SK-N-SH (cell line): Measurements from ENCODE around the gene MIPEP. TPM values are rescaled to one million over a fixed set of nuclear protein-coding genes. Genes with fewer than 3 reads are reported as not detected.

ENCODE experiments used
- CTCF ChIA-PET: fragments of 300-600, 350-600 bp; formaldehyde crosslinking; extraction: SDS; loops from one replicate; lab custom pipeline; 2021; lab: Yijun Ruan, JAX
- POLR2A ChIA-PET: fragments of 350-600 bp; sonication (Branson Sonifier 250); formaldehyde crosslinking; extraction: SDS; loops from one replicate; lab custom pipeline; 2020; ENCODE audit warnings: antibody characterized with exemption, inconsistent platforms; lab: Yijun Ruan, JAX
- DNase-seq: peaks from one replicate; pipeline ENCODE4 v3.0.0; 2012
- H2AFZ ChIP-seq: fragments of 200-600 bp; sonication (generic); 2 replicates; pipeline ENCODE4 v1.8.1; 2016; ENCODE audit warnings: antibody characterized with exemption, mild to moderate bottlenecking, low read depth
- H3F3A ChIP-seq: fragments of 200-600 bp; sonication (generic); replicated peaks from 2 replicates; pipeline ENCODE3; 2016; ENCODE audit warnings: antibody characterized with exemption, mild to moderate bottlenecking; ENCODE audit not compliant: insufficient read depth
- H3K27ac ChIP-seq, 2 experiments: fragments of 200-500 bp in 1 of 2; fragments of 200-600 bp in 1 of 2; sonication (Bioruptor generic) in 1 of 2; sonication (generic), shearing (Covaris generic) in 1 of 2; 2 replicates each; pipeline versions ENCODE4 v1.5.1 to v1.6.1; 2014 to 2016; ENCODE audit warnings: low read depth in 2 of 2, inconsistent platforms in 1 of 2, low read length in 1 of 2, mild to moderate bottlenecking in 1 of 2, mixed read lengths in 1 of 2
- H3K27me3 ChIP-seq: fragments of 200-600 bp; sonication (generic), shearing (Covaris generic); 2 replicates; pipeline ENCODE4 v1.6.1; 2016; ENCODE audit warnings: mixed run types; ENCODE audit not compliant: insufficient read depth
- H3K36me3 ChIP-seq, 2 experiments: fragments of 200-500 bp in 1 of 2; fragments of 200-600 bp in 1 of 2; sonication (Bioruptor generic) in 1 of 2; sonication (generic) in 1 of 2; replicated peaks in 1 of 2; 2 replicates each; pipeline versions ENCODE3 to v1.5.1; 2014 to 2016; ENCODE audit warnings: low read length in 1 of 2, mild to moderate bottlenecking in 1 of 2; ENCODE audit not compliant: insufficient read depth in 2 of 2, control insufficient read depth in 1 of 2
- H3K4me1 ChIP-seq, 2 experiments: fragments of 200-500 bp in 1 of 2; fragments of 200-600 bp in 1 of 2; sonication (Bioruptor generic) in 1 of 2; sonication (generic), shearing (Covaris generic) in 1 of 2; 2 replicates each; pipeline versions ENCODE4 v1.5.1 to v1.6.1; 2014 to 2016; ENCODE audit warnings: low read depth in 1 of 2, low read length in 1 of 2, mixed run types in 1 of 2; ENCODE audit not compliant: insufficient read depth in 2 of 2, control insufficient read depth in 1 of 2
- H3K4me2 ChIP-seq: fragments of 200-600 bp; sonication (generic), shearing (Covaris generic); 2 replicates; pipeline ENCODE4 v1.6.1; 2017; ENCODE audit warnings: mixed run types
- H3K4me3 ChIP-seq, 2 experiments: fragments of 200-500 bp in 1 of 2; fragments of 200-600 bp in 1 of 2; sonication (Bioruptor generic) in 1 of 2; sonication (generic), shearing (Covaris generic) in 1 of 2; 2 replicates each; pipeline versions ENCODE4 v1.5.1 to v1.8.1; 2014 to 2016; ENCODE audit warnings: low read depth in 2 of 2, inconsistent platforms in 1 of 2, low read length in 1 of 2, mild to moderate bottlenecking in 1 of 2, mixed read lengths in 1 of 2, moderate library complexity in 1 of 2
- H3K79me2 ChIP-seq: fragments of 200-600 bp; sonication (generic); 2 replicates; pipeline ENCODE4 v1.8.1; 2017; ENCODE audit warnings: mild to moderate bottlenecking; ENCODE audit not compliant: insufficient read depth
- H3K9ac ChIP-seq: fragments of 200-600 bp; sonication (generic); 2 replicates; pipeline ENCODE4 v1.6.1; 2017; ENCODE audit warnings: mixed run types
- H3K9me2 ChIP-seq: fragments of 200-600 bp; sonication (generic); 2 replicates; pipeline ENCODE4 v1.6.1; 2017; ENCODE audit warnings: mixed run types
- H3K9me3 ChIP-seq: fragments of 200-600 bp; sonication (generic); 2 replicates; pipeline ENCODE4 v1.6.1; 2017; ENCODE audit warnings: mixed run types, mild to moderate bottlenecking, moderate library complexity
- H4K20me1 ChIP-seq: fragments of 200-600 bp; sonication (generic); 2 replicates; pipeline ENCODE4 v1.6.1; 2017; ENCODE audit warnings: mild to moderate bottlenecking, mixed run types; ENCODE audit not compliant: insufficient read depth
- CHD2 ChIP-seq: fragments of 150-350 bp; IDR thresholded peaks from 2 replicates; pipeline ENCODE4 v1.6.1; 2018; ENCODE audit warnings: low read length; ENCODE audit not compliant: partially characterized antibody
- ELF1 ChIP-seq: IDR thresholded peaks from 2 replicates; pipeline ENCODE4 v1.4.0; 2012
- EP300 ChIP-seq, 2 experiments: IDR thresholded peaks; 2 replicates each; pipeline versions ENCODE4 v1.4.0 to v1.6.1; 2012; ENCODE audit warnings: borderline replicate concordance in 1 of 2, low read depth in 1 of 2, low read length in 1 of 2
- GATA2 ChIP-seq: sonication (generic); formaldehyde crosslinking; IDR thresholded peaks from 2 replicates; pipeline ENCODE4 v1.5.0; 2020; ENCODE audit warnings: mild to moderate bottlenecking, missing genetic modification reagents
- MAX ChIP-seq: IDR thresholded peaks from 2 replicates; pipeline ENCODE4 v1.4.0; 2012; ENCODE audit warnings: low read depth
- MEF2A ChIP-seq: IDR thresholded peaks from 2 replicates; pipeline ENCODE4 v1.4.0; 2012; ENCODE audit warnings: low read depth, borderline replicate concordance
- MXI1 ChIP-seq: IDR thresholded peaks from 2 replicates; pipeline ENCODE4 v1.6.1; 2012; ENCODE audit warnings: mild to moderate bottlenecking, low read depth, low read length, improper control_type of control experiment
- NFIC ChIP-seq: IDR thresholded peaks from 2 replicates; pipeline ENCODE4 v1.4.0; 2012; ENCODE audit warnings: borderline replicate concordance
- NRF1 ChIP-seq: IDR thresholded peaks from 2 replicates; pipeline ENCODE4 v1.6.1; 2012; ENCODE audit warnings: low read depth, mild to moderate bottlenecking, low read length
- PBX3 ChIP-seq: IDR thresholded peaks from 2 replicates; pipeline ENCODE4; 2012
- RCOR1 ChIP-seq: fragments of 150-350 bp; IDR thresholded peaks from 2 replicates; pipeline ENCODE4 v1.6.1; 2017; ENCODE audit warnings: antibody characterized with exemption, low read length
- RXRA ChIP-seq: IDR thresholded peaks from 2 replicates; pipeline ENCODE4 v1.4.0; 2012; ENCODE audit warnings: low read depth, mild to moderate bottlenecking, borderline replicate concordance
- SIN3A ChIP-seq: IDR thresholded peaks from 2 replicates; pipeline ENCODE4 v1.6.1; 2012; ENCODE audit warnings: low read depth, mild to moderate bottlenecking, low read length, moderate library complexity, borderline replicate concordance
- TCF12 ChIP-seq: IDR thresholded peaks from 2 replicates; pipeline ENCODE4 v1.4.0; 2012
- USF1 ChIP-seq: IDR thresholded peaks from 2 replicates; pipeline ENCODE4 v1.4.0; 2012; ENCODE audit warnings: low read depth, borderline replicate concordance
- USF2 ChIP-seq: fragments of 150-350 bp; IDR thresholded peaks from 2 replicates; pipeline ENCODE4 v1.6.1; 2017; ENCODE audit warnings: antibody characterized with exemption, low read length, low read depth, borderline replicate concordance
- YY1 ChIP-seq: IDR thresholded peaks from 2 replicates; pipeline ENCODE4 v1.4.0; 2012; ENCODE audit warnings: low read depth, mild to moderate bottlenecking
- ZBTB33 ChIP-seq: IDR thresholded peaks from 2 replicates; pipeline ENCODE4 v1.4.0; 2012; ENCODE audit warnings: low read depth, borderline replicate concordance
- WGBS: methylation state at CpG from one replicate; pipeline ENCODE4 v1.1.6; 2017; ENCODE audit warnings: low lambda C conversion rate; 5-methylcytosine and 5-hydroxymethylcytosine counted together
- polyA plus RNA-seq, 3 experiments: library from polyadenylated mRNA; depleted of rRNA; stranded (reverse); fragments of >200 nt; gene quantifications; 2 replicates each; pipeline ENCODE4 v1.2.3, GENCODE V29; 2012

The MIPEP gene
- polyA plus RNA-seq, 1 of the 3 experiments (the other 2 are of a cell fraction), result 12.7 TPM

- Histone ChIP-seq H3K4me3 (no peak overlapping the region), H3K9me2 (no peaks in the 10 kb centered on the region), H3K27me3 (no peaks in the 10 kb centered on the region), H3K36me3 (peaks cover 0 to 13% of the 10 kb centered on the region in 2 experiments), H3K9me3 (no peaks in the 10 kb centered on the region)
- peak; percentile 45 for DNase-seq
- TF ChIP-seq EP300 (IDR thresholded peaks at IDR 0.05; ENCODE audit: borderline replicate concordance in 1 of 2, low read depth in 1 of 2, low read length in 1 of 2) (peak in 1 of 2 experiments; percentile 51; a peak in 1 of 4 replicates), YY1 (no peak), CHD2 (peak; percentile 25), RCOR1 (0 out of 2 replicates have a peak, but pooled peaks have one; percentile 20), USF2 (no peak), RXRA (no peak), NFIC (no peak)
- TF ChIP-seq, all 33 proteins: peak for 3
- H3K79me2 ChIP-seq, result no peaks in the 10 kb centered on the region
- H3K4me2 ChIP-seq, result no peak overlapping the region
- WGBS, result 65% methylated on average over 2 of the region's 2 CpGs
- no peaks in the 10 kb centered on the region for H4K20me1 ChIP-seq
- CTCF ChIA-PET, result interaction anchor here (0.9 to 3.5 kb wide), 2 partner anchors 9 to 16 kb away, joined by 3 to 11 read pairs; no protein-coding TSS in a partner anchor
- peak overlapping the region in 1 of 2 experiments; percentile 65; a peak in 2 of 4 replicates for H3K27ac ChIP-seq
- no peaks in the 10 kb centered on the region for H3F3A ChIP-seq
- POLR2A ChIA-PET, result no interaction called here
- peaks cover 0 to 17% of the 10 kb centered on the region in 2 experiments; a peak in 2 of 4 replicates for H3K4me1 ChIP-seq
- no peak overlapping the region for H3K9ac ChIP-seq
- no peak overlapping the region for H2AFZ ChIP-seq
Measured at GRCh38 chr13:23848019-23848418, 41.2 kb downstream of the MIPEP start.

- Histone ChIP-seq H3K79me2 (no peaks in the 10 kb centered on the region), H3K27ac (peak overlapping the region in 1 of 2 experiments; percentile 65; a peak in 2 of 4 replicates), H3K9ac (no peak overlapping the region), H3K4me2 (no peak overlapping the region), H3K27me3 (no peaks in the 10 kb centered on the region), H3K36me3 (peaks cover 0 to 13% of the 10 kb centered on the region in 2 experiments), H4K20me1 (no peaks in the 10 kb centered on the region), H3K4me3 (no peak overlapping the region), H3F3A (no peaks in the 10 kb centered on the region), H3K9me2 (no peaks in the 10 kb centered on the region), H3K9me3 (no peaks in the 10 kb centered on the region), H2AFZ (no peak overlapping the region), H3K4me1 (peaks cover 0 to 17% of the 10 kb centered on the region in 2 experiments; a peak in 2 of 4 replicates)
- DNase-seq, result no peak
- WGBS, result 79% methylated on average over 2 of the region's 2 CpGs
- ChIA-PET CTCF (interaction anchor here (0.9 to 3.5 kb wide), 2 partner anchors 10 to 15 kb away, joined by 3 to 11 read pairs; no protein-coding TSS in a partner anchor), POLR2A (no interaction called here)
- TF ChIP-seq ELF1 (no peak), ZBTB33 (no peak), SIN3A (no peak), USF1 (no peak), USF2 (no peak), YY1 (no peak), MAX (no peak), MXI1 (no peak), NRF1 (no peak), PBX3 (no peak), GATA2 (no peak), CHD2 (no peak), MEF2A (no peak), RCOR1 (no peak), RXRA (no peak), TCF12 (no peak)
Measured at GRCh38 chr13:23847497-23847896, 41.7 kb downstream of the MIPEP start.
